Measurements from ENCODE around the gene ERCC8. TPM values are rescaled to one million over a fixed set of nuclear protein-coding genes. Genes with fewer than 3 reads are reported as not detected.
A peak's percentile ranks its signal among the peaks of the same experiment; 100 is the strongest.

ERCC8 gene
- total and polyA plus RNA-seq, 9 of the 15 experiments (the other 6 are each of a cell fraction or from before 2014, with no cell fraction given): 10.1 to 41.8 (median 24.4) TPM

DNA sequence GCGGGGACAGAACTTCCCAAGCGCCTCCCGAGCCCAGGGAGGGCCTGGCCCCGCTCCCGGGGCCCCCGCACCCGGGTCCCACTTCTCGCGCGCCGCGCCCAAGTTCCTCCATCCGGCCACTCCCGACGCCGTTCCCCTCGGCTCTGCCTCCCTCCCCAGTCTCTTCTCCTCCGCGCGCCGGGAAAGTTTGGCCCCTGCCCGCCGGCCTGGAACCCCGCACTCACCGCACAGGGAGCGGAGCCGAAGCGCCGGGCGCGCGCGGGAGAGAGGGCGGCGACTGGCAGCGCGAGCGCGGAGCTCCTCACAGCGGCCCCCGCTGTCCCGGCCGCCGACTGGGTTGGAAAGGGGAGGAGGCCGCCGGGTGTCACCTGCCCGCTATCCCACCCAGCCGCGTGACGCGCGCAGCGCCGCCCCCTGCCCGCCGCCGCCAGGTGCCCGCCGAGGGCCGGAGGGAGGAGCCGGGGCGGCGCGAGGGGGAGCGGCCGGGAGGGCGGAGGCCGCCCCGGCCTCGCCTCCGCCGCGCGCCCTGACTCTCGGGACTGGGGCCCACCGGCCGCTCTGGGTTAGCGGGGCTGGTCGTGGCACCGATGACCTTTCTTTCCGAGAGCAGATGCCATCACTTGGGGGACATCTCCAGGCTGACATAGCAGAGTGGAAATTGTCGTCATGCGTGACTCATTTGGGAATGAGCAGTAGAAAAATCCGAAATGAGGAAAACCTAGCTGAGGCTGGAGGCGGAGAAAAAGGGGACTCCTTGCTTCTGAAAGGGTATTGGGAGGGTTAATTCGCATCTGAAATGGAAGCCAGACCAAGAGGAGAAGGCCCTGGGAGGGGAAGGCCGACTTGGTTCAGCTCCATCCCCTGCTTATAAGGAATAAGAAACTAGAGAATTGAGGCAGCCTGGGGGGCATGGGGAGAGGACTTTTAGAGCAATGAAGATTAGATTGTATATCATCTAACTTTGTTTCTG is 100.6 kb downstream of the ERCC8 start, which contains the start of gene ELOVL7 (continued):
- TF ChIP-seq SAFB (IDR thresholded peaks at IDR 0.05; ENCODE audit: borderline replicate concordance, low read depth, low read length) (0 out of 2 replicates have a peak, but pooled peaks have one; percentile 11), CAMTA2 (CRISPR knock-in tag; conservative IDR thresholded peaks at IDR 0.05) (0 out of 2 replicates have a peak, but pooled peaks have one; percentile 6), RAD21 (CRISPR knock-in tag; conservative IDR thresholded peaks at IDR 0.05 in 1 of 2, IDR thresholded peaks at IDR 0.05 in 1 of 2) (peak; percentile 36 to 48; a peak in 3 of 4 replicates)

DNA sequence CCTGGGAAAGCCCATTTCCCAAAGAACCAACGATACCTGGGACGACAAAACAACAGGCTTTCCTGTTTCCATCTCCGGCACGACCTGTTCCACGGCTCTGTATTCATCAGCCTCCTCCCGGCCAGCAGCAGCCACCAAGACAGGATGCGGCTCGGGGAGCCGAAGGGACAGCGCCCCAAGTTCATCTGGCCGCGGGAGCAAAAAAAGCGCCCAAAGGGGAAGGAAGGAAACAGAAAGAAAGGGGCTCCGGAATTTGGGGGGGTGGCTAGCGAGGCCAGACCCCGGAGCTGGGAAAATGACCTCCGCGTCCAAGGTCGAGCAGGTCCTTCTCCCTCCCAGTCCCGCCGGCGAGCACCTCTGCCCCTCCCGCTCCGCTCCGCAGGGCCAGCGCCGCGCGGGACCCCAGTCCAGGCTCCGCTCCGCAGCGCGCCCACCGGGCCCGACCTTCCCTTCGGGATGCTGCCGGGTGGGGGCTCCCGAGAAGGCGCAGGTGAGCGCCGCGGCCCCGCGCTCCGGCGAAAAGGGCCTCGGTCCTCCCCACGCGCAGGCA is 101.4 kb downstream of the ERCC8 start:
- H3K27ac ChIP-seq (ENCODE audit: extremely low read depth, low read depth, low read length): peak overlapping the region; percentile 44; the same call in 2 of the 3 replicates
- H3K27me3 ChIP-seq (ENCODE audit: control insufficient read depth in 2 of 2, insufficient read depth in 2 of 2, low read length in 2 of 2): peaks cover 0 to 14% of the 10 kb centered on the region in 2 experiments; a peak in 3 of 5 replicates
- H3K79me2 ChIP-seq (ENCODE audit: control insufficient read depth, insufficient read depth, low read length): peaks cover 6% of the 10 kb centered on the region; the same call in 1 of the 3 replicates
- under 1% methylated on average over 49 of the region's 49 CpGs for WGBS (ENCODE audit: insufficient coverage, low coverage, missing lambda C conversion rate)
- peaks cover 5 to 14% of the 10 kb centered on the region in 2 experiments; a peak in 4 of 5 replicates for H3K4me1 ChIP-seq (replicated peaks in 1 of 2; ENCODE audit: control insufficient read depth in 2 of 2, insufficient read depth in 2 of 2, low read length in 2 of 2)
- ChIA-PET POLR2A (interaction anchor here (1.0 to 1.6 kb wide), 2 partner anchors 9 to 23 kb away, joined by 3 to 7 read pairs; no protein-coding TSS in a partner anchor), CTCF (ENCODE audit: low intra/inter-chr PET ratio) (no interaction called here)
- in situ Hi-C loops (cut with MboI) (no loop called here), intact Hi-C loops (cut with micrococcal nuclease) (loop anchor here (5.0 to 10.0 kb wide), 3 partner anchors 141 to 321 kb away; partner anchors contain the start of genes DEPDC1B and SMIM15)
- no peaks in the 10 kb centered on the region for H3K9me1 ChIP-seq (ENCODE audit: control insufficient read depth, insufficient read depth, low read length)
- H3K4me3 ChIP-seq: peak overlapping the region; percentile 68
- no peaks in the 10 kb centered on the region for H4K20me1 ChIP-seq (replicated peaks; ENCODE audit: control insufficient read depth, insufficient read depth, low read length)
- DNase-seq (ENCODE audit: extremely low read depth in 1 of 4, low spot score in 3 of 4) (peak in 2 of 4 experiments; percentile 16 to 23), FAIRE-seq (no peak), ATAC-seq (peak; percentile 65)
- no TSS peak for BruUV-seq (replicated peaks)
- peak overlapping the region; percentile 54 to 89 for H3K9ac ChIP-seq (ENCODE audit: insufficient read depth in 1 of 2, low read depth in 2 of 2, low read length in 2 of 2)
- no peaks in the 10 kb centered on the region for H3K36me3 ChIP-seq (ENCODE audit: control insufficient read depth, insufficient read depth, low read length)
- peak overlapping the region; percentile 82 for H2AFZ ChIP-seq (ENCODE audit: low read depth, low read length)
- H3K4me2 ChIP-seq (ENCODE audit: insufficient read depth, low read length): peak overlapping the region; percentile 79
- no peaks in the 10 kb centered on the region for H3K9me3 ChIP-seq (replicated peaks; ENCODE audit: control insufficient read depth, insufficient read depth, low read depth, low read length)
- TF ChIP-seq REST (IDR thresholded peaks at IDR 0.05; ENCODE audit: borderline replicate concordance): no peak
- TF ChIP-seq REST (CRISPR knock-in tag; IDR thresholded peaks at IDR 0.05; ENCODE audit: low read depth): 0 out of 2 replicates have a peak, but pooled peaks have one; percentile 58

All from K562 (cell line).